Measurements from ENCODE around the gene PITX1. TPM values are rescaled to one million over a fixed set of nuclear protein-coding genes. Genes with fewer than 3 reads are reported as not detected.

PITX1 gene
- total RNA-seq, 1 donor from 2014 or later: 23.8 TPM

DNA sequence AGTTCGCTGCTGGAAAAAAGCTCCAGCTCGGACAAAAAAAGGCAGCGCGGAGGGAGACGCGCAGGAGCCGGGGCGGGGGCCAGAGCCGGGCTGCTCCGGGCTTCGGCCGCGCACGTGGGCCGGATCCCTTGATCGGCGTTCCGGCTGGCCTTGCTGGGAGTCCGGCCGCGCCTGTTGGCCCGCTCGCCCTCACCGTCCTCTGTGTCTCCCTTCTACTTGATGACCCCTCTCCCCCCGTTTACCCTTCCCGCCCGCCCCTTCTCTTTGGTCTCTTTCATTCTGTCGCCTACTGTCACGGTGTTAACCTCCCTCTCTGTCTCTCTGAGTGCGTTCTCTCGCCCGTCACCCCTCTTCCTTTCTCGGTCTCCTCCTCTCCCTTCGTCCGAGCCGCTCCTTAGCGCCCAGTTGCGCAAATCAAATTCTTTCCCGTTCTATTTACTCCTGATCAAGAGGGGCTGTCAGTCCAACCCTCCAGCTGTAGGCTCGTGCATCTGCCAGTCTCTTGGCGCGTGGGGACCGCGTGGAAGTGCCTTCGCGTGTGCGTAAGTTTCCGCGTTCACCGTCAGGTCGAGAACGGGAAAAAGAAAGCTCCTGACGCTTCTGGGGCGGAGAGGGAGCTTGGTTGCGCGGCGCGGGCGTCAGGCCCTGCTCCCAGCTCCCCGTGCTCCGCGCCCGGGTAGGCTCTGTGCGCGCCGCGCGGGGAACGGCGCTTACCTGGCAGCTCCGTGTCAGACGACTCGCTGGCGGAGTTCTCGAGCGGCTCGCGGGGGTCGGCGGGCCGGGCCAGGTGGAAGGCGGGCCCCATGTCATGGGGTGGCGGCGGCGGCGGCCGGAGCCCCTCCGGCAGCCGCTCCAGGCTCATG is 798 bp downstream of the PITX1 start:
- TF ChIP-seq CTCF (IDR thresholded peaks at IDR 0.05): no peak
- Histone ChIP-seq H3K4me1 (peaks cover 16 to 18% of the 10 kb centered on the region in 2 donors), H3K4me3 (peak overlapping the region; percentile 51 to 73), H3K36me3 (no peaks in the 10 kb centered on the region), H3K9me3 (no peaks in the 10 kb centered on the region), H3K27me3 (peaks cover 31% of the 10 kb centered on the region), H3K27ac (peak overlapping the region in 1 of 2 donors; percentile 17)
- no peak for DNase-seq (ENCODE audit: low spot score in 2 of 2)
- intact Hi-C loops (cut with DNase I): no loop called here

- H3K9me3 ChIP-seq: no peaks in the 10 kb centered on the region
- H3K36me3 ChIP-seq: no peaks in the 10 kb centered on the region
- no peak for TF ChIP-seq CTCF (IDR thresholded peaks at IDR 0.05)
- H3K27me3 ChIP-seq: peaks cover 25% of the 10 kb centered on the region
- H3K27ac ChIP-seq: no peak overlapping the region
- peaks cover 16 to 18% of the 10 kb centered on the region in 2 donors for H3K4me1 ChIP-seq
- intact Hi-C loops (cut with DNase I): no loop called here
- DNase-seq (ENCODE audit: low spot score in 2 of 2): no peak
- H3K4me3 ChIP-seq: peak overlapping the region; percentile 51 to 73
Observed at GRCh38 chr5:135032695-135032998, 1.4 kb downstream of the PITX1 start.

GRCh38 chr5:135031813-135032694 is 2.0 kb downstream of the PITX1 start:
- Histone ChIP-seq H3K9me3 (no peaks in the 10 kb centered on the region), H3K4me3 (peak overlapping the region; percentile 51 to 73), H3K27ac (no peak overlapping the region), H3K27me3 (peaks cover 23% of the 10 kb centered on the region), H3K36me3 (no peaks in the 10 kb centered on the region), H3K4me1 (peaks cover 16 to 18% of the 10 kb centered on the region in 2 donors)
- intact Hi-C loops (cut with DNase I): no loop called here
- no peak for TF ChIP-seq CTCF (IDR thresholded peaks at IDR 0.05)
- no peak for DNase-seq (ENCODE audit: low spot score in 2 of 2)

DNA sequence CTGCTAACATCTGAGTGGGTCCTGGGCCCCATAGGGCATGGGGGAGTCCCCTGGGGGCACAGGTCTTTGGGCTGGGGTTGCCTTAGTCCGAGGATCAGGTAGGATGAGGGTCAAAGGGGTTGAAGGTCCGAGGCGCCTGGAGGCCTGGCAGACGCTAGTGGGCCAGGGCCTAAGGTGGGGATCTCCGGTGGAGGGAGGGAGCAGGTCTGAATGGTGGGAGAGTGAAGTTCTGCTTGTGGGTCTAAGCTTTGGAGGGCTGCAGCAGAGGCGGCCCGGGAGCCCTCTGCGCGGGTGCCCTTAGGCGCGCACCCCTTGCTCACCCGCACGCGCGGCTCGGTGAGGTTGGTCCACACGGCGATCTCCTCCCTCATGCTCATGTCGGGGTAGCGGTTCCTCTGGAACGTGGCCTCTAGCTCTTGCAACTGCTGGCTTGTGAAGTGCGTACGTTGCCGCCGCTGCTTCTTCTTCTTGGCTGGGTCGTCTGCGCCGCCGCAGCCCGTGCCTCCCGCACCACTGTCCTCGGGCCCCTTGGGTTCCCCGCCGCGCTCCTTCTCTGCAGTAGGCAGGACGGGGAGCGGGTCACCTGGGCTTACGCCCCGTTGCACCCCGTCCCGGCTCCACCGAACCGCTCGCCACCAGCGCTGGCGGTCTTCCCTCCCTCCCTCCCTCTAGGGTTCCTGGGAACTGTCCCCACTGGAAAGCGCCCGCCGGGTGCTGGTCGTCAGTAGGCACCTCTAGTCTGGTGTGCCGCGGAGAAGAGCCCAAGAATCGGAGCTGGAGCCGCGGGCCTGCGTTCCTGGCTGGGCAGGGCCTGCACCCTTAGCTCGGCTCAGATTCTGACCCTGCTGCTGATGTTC is 2.8 kb downstream of the PITX1 start:
- TF ChIP-seq CTCF (IDR thresholded peaks at IDR 0.05): no peak
- Histone ChIP-seq H3K9me3 (no peaks in the 10 kb centered on the region), H3K27ac (no peak overlapping the region), H3K27me3 (peaks cover 23% of the 10 kb centered on the region), H3K36me3 (no peaks in the 10 kb centered on the region), H3K4me3 (peak overlapping the region; percentile 38 to 39), H3K4me1 (peaks cover 16 to 18% of the 10 kb centered on the region in 2 donors)
- intact Hi-C loops (cut with DNase I): no loop called here
- no peak for DNase-seq (ENCODE audit: low spot score in 2 of 2)

Data from ascending aorta (tissue), 2 donors.